ENCODE measurements around the gene RPL26.

The RPL26 gene

GRCh38 chr17:8393470-8394231 lies 10.7 kb upstream of the RPL26 start:
- H3K9ac ChIP-seq (ENCODE audit: low read length): no peak overlapping the region
- no peak overlapping the region for H3K27ac ChIP-seq (ENCODE audit: low read depth, low read length)
- H3K4me3 ChIP-seq (ENCODE audit: low read depth in 1 of 2, low read length in 2 of 2): no peak overlapping the region
- H3K9me3 ChIP-seq (ENCODE audit: low read length): no peaks in the 10 kb centered on the region
- H3K27me3 ChIP-seq (ENCODE audit: control insufficient read depth in 1 of 2, insufficient read depth in 2 of 2, low read length in 2 of 2): peaks cover 16 to 23% of the 10 kb centered on the region in 2 donors
- no peaks in the 10 kb centered on the region for H3K4me1 ChIP-seq (ENCODE audit: insufficient read depth, low read length)
- no peaks in the 10 kb centered on the region for H3K36me3 ChIP-seq (ENCODE audit: insufficient read depth, low read length)

GRCh38 chr17:8392674-8393469 lies 9.9 kb upstream of the RPL26 start:
- H3K9me3 ChIP-seq (ENCODE audit: low read length): no peaks in the 10 kb centered on the region
- peaks cover 16 to 21% of the 10 kb centered on the region in 2 donors for H3K27me3 ChIP-seq (ENCODE audit: control insufficient read depth in 1 of 2, insufficient read depth in 2 of 2, low read length in 2 of 2)
- H3K4me3 ChIP-seq (ENCODE audit: low read depth in 1 of 2, low read length in 2 of 2): no peak overlapping the region
- no peak overlapping the region for H3K9ac ChIP-seq (ENCODE audit: low read length)
- H3K4me1 ChIP-seq (ENCODE audit: insufficient read depth, low read length): no peaks in the 10 kb centered on the region
- H3K27ac ChIP-seq (ENCODE audit: low read depth, low read length): no peak overlapping the region
- no peaks in the 10 kb centered on the region for H3K36me3 ChIP-seq (ENCODE audit: insufficient read depth, low read length)

- H3K9me3 ChIP-seq (ENCODE audit: low read length): no peaks in the 10 kb centered on the region
- no peak overlapping the region for H3K9ac ChIP-seq (ENCODE audit: low read length)
- no peak overlapping the region for H3K27ac ChIP-seq (ENCODE audit: low read depth, low read length)
- peaks cover 16% of the 10 kb centered on the region in 2 donors for H3K27me3 ChIP-seq (ENCODE audit: control insufficient read depth in 1 of 2, insufficient read depth in 2 of 2, low read length in 2 of 2)
- no peaks in the 10 kb centered on the region for H3K36me3 ChIP-seq (ENCODE audit: insufficient read depth, low read length)
- H3K4me1 ChIP-seq (ENCODE audit: insufficient read depth, low read length): no peaks in the 10 kb centered on the region
- H3K4me3 ChIP-seq (ENCODE audit: low read depth in 1 of 2, low read length in 2 of 2): no peak overlapping the region
These were observed 9.3 kb upstream of the RPL26 start for GRCh38 chr17:8392274-8392673.

GRCh38 chr17:8391711-8392110 lies 8.7 kb upstream of the RPL26 start:
- no peak overlapping the region for H3K4me3 ChIP-seq (ENCODE audit: low read depth in 1 of 2, low read length in 2 of 2)

GRCh38 chr17:8387914-8388651 lies 5.1 kb upstream of the RPL26 start:
- Histone ChIP-seq H3K9me3 (ENCODE audit: low read length) (no peaks in the 10 kb centered on the region), H3K4me1 (ENCODE audit: insufficient read depth, low read length) (no peaks in the 10 kb centered on the region), H3K36me3 (ENCODE audit: insufficient read depth, low read length) (no peaks in the 10 kb centered on the region), H3K27me3 (ENCODE audit: control insufficient read depth in 1 of 2, insufficient read depth in 2 of 2, low read length in 2 of 2) (no peaks in the 10 kb centered on the region), H3K4me3 (ENCODE audit: low read depth in 1 of 2, low read length in 2 of 2) (no peak overlapping the region), H3K27ac (ENCODE audit: low read depth, low read length) (no peak overlapping the region), H3K9ac (ENCODE audit: low read length) (no peak overlapping the region)

More at GRCh38 chr17:8391711-8392110, 8.7 kb upstream of the RPL26 start:
- Histone ChIP-seq H3K9me3 (ENCODE audit: low read length) (no peaks in the 10 kb centered on the region), H3K4me1 (ENCODE audit: insufficient read depth, low read length) (no peaks in the 10 kb centered on the region), H3K9ac (ENCODE audit: low read length) (no peak overlapping the region), H3K36me3 (ENCODE audit: insufficient read depth, low read length) (no peaks in the 10 kb centered on the region), H3K27ac (ENCODE audit: low read depth, low read length) (no peak overlapping the region), H3K27me3 (ENCODE audit: control insufficient read depth in 1 of 2, insufficient read depth in 2 of 2, low read length in 2 of 2) (peaks cover 10 to 12% of the 10 kb centered on the region in 2 donors)

GRCh38 chr17:8386841-8387240 lies 3.8 kb upstream of the RPL26 start:
- H3K4me3 ChIP-seq (ENCODE audit: low read depth in 1 of 2, low read length in 2 of 2): no peak overlapping the region
- H3K27me3 ChIP-seq (ENCODE audit: control insufficient read depth in 1 of 2, insufficient read depth in 2 of 2, low read length in 2 of 2): no peaks in the 10 kb centered on the region

GRCh38 chr17:8384801-8385378 lies 1.9 kb upstream of the RPL26 start:
- Histone ChIP-seq H3K9ac (ENCODE audit: low read length) (no peak overlapping the region), H3K36me3 (ENCODE audit: insufficient read depth, low read length) (peaks cover 21% of the 10 kb centered on the region), H3K9me3 (ENCODE audit: low read length) (no peaks in the 10 kb centered on the region), H3K4me3 (ENCODE audit: low read depth in 1 of 2, low read length in 2 of 2) (no peak overlapping the region), H3K27me3 (ENCODE audit: control insufficient read depth in 1 of 2, insufficient read depth in 2 of 2, low read length in 2 of 2) (no peaks in the 10 kb centered on the region), H3K27ac (ENCODE audit: low read depth, low read length) (no peak overlapping the region), H3K4me1 (ENCODE audit: insufficient read depth, low read length) (peaks cover 26% of the 10 kb centered on the region)

More at GRCh38 chr17:8386841-8387240, 3.8 kb upstream of the RPL26 start:
- Histone ChIP-seq H3K9ac (ENCODE audit: low read length) (no peak overlapping the region), H3K36me3 (ENCODE audit: insufficient read depth, low read length) (peaks cover 1% of the 10 kb centered on the region), H3K9me3 (ENCODE audit: low read length) (no peaks in the 10 kb centered on the region), H3K27ac (ENCODE audit: low read depth, low read length) (no peak overlapping the region), H3K4me1 (ENCODE audit: insufficient read depth, low read length) (peaks cover 6% of the 10 kb centered on the region)

- peak overlapping the region; percentile 75 for H3K27ac ChIP-seq (ENCODE audit: low read depth, low read length)
- H3K27me3 ChIP-seq (ENCODE audit: control insufficient read depth in 1 of 2, insufficient read depth in 2 of 2, low read length in 2 of 2): no peaks in the 10 kb centered on the region
- H3K9me3 ChIP-seq (ENCODE audit: low read length): no peaks in the 10 kb centered on the region
- H3K36me3 ChIP-seq (ENCODE audit: insufficient read depth, low read length): peaks cover 34% of the 10 kb centered on the region
- peak overlapping the region; percentile 85 to 92 for H3K4me3 ChIP-seq (ENCODE audit: low read depth in 1 of 2, low read length in 2 of 2)
- peak overlapping the region; percentile 87 for H3K9ac ChIP-seq (ENCODE audit: low read length)
- peaks cover 29% of the 10 kb centered on the region for H3K4me1 ChIP-seq (ENCODE audit: insufficient read depth, low read length)
These were observed 182 bp downstream of the RPL26 start for GRCh38 chr17:8382880-8383142.

- Histone ChIP-seq H3K4me1 (ENCODE audit: insufficient read depth, low read length) (peaks cover 29% of the 10 kb centered on the region), H3K4me3 (ENCODE audit: low read depth in 1 of 2, low read length in 2 of 2) (peak overlapping the region; percentile 85 to 92), H3K9ac (ENCODE audit: low read length) (peak overlapping the region; percentile 87), H3K27ac (ENCODE audit: low read depth, low read length) (peak overlapping the region; percentile 75), H3K27me3 (ENCODE audit: control insufficient read depth in 1 of 2, insufficient read depth in 2 of 2, low read length in 2 of 2) (no peaks in the 10 kb centered on the region), H3K9me3 (ENCODE audit: low read length) (no peaks in the 10 kb centered on the region), H3K36me3 (ENCODE audit: insufficient read depth, low read length) (peaks cover 39% of the 10 kb centered on the region)
These were observed 727 bp downstream of the RPL26 start for GRCh38 chr17:8382052-8382879.

- H3K9ac ChIP-seq (ENCODE audit: low read length): no peak overlapping the region
These were observed 2.9 kb downstream of the RPL26 start for GRCh38 chr17:8380049-8380448.

More at GRCh38 chr17:8380049-8380448, 2.9 kb downstream of the RPL26 start:
- Histone ChIP-seq H3K9me3 (ENCODE audit: low read length) (no peaks in the 10 kb centered on the region), H3K27me3 (ENCODE audit: control insufficient read depth in 1 of 2, insufficient read depth in 2 of 2, low read length in 2 of 2) (no peaks in the 10 kb centered on the region), H3K27ac (ENCODE audit: low read depth, low read length) (no peak overlapping the region), H3K4me1 (ENCODE audit: insufficient read depth, low read length) (peaks cover 43% of the 10 kb centered on the region), H3K36me3 (ENCODE audit: insufficient read depth, low read length) (peaks cover 43% of the 10 kb centered on the region), H3K4me3 (ENCODE audit: low read depth in 1 of 2, low read length in 2 of 2) (no peak overlapping the region)

All from muscle layer of colon (tissue), 2 donors.